HepG2 (cell line): ENCODE measurements around the gene PIGL. TPM values are rescaled to one million over a fixed set of nuclear protein-coding genes. Genes with fewer than 3 reads are reported as not detected.

Source experiments
- AFF4 ChIP-seq: sonication (generic); formaldehyde crosslinking; IDR thresholded peaks from 2 replicates; pipeline ENCODE4 v1.4.0; 2020; ENCODE audit warnings: missing genetic modification reagents
- ARID4A ChIP-seq: sonication (generic); formaldehyde crosslinking; IDR thresholded peaks from 2 replicates; pipeline ENCODE4 v1.5.0; 2020; ENCODE audit warnings: mild to moderate bottlenecking, missing genetic modification reagents, borderline replicate concordance
- BORCS8-MEF2B ChIP-seq: sonication (generic); formaldehyde crosslinking; IDR thresholded peaks from 2 replicates; pipeline ENCODE4 v1.8.0; 2022; ENCODE audit warnings: mild to moderate bottlenecking, missing genetic modification reagents
- BRCA1 ChIP-seq: sonication (generic); formaldehyde crosslinking; IDR thresholded peaks from 2 replicates; pipeline ENCODE4 v1.4.0; 2020; ENCODE audit warnings: missing genetic modification reagents
- HMG20A ChIP-seq: IDR thresholded peaks from 2 replicates; pipeline ENCODE4 v1.6.1; 2016; ENCODE audit warnings: borderline replicate concordance
- KIAA2018 ChIP-seq: sonication (generic); formaldehyde crosslinking; IDR thresholded peaks from 2 replicates; pipeline ENCODE4 v1.5.0; 2020; ENCODE audit warnings: mild to moderate bottlenecking, missing genetic modification reagents, borderline replicate concordance
- PBX2 ChIP-seq: IDR thresholded peaks from 2 replicates; pipeline ENCODE4 v1.6.1; 2016; ENCODE audit warnings: control low read depth
- PCBP2 ChIP-seq: fragments of 200-400 bp; formaldehyde crosslinking; optimal IDR thresholded peaks from 2 replicates; pipeline ENCODE3; 2018; ENCODE audit warnings: low read length, low read depth; ENCODE audit not compliant: poor library complexity, severe bottlenecking
- RFXAP ChIP-seq: sonication (generic); formaldehyde crosslinking; IDR thresholded peaks from 2 replicates; pipeline ENCODE4 v1.4.0; 2020; ENCODE audit warnings: missing genetic modification reagents, borderline replicate concordance
- SKI ChIP-seq: fragments of 450-650 bp; IDR thresholded peaks from one replicate; pipeline ENCODE4 v1.6.1; 2018; ENCODE audit warnings: mild to moderate bottlenecking; ENCODE audit not compliant: partially characterized antibody
- ZNF136 ChIP-seq: sonication (generic); formaldehyde crosslinking; IDR thresholded peaks from 2 replicates; pipeline ENCODE4 v1.8.1; 2022; ENCODE audit warnings: low read depth, mild to moderate bottlenecking, moderate library complexity, missing genetic modification reagents
- ZSCAN31 ChIP-seq: sonication (generic); formaldehyde crosslinking; IDR thresholded peaks from 2 replicates; pipeline ENCODE4 v1.5.0; 2020; ENCODE audit warnings: low read depth, mild to moderate bottlenecking, missing genetic modification reagents
- polyA plus RNA-seq, 8 experiments: library from polyadenylated mRNA; depleted of rRNA in 3 of 8; stranded (reverse) in 7 of 8; unstranded in 1 of 8; fragments of >200 nt; fragmentation: Illumina TruSeq in 4 of 8; extraction: Trizol in 4 of 8; gene quantifications; 2 replicates each; pipeline versions ENCODE4 v1.2.1 to v1.2.3, GENCODE V29; 2011 to 2016; ENCODE audit warnings: low read depth in 4 of 8, missing spikeins in 1 of 8, mixed read lengths in 1 of 8; ENCODE audit not compliant: insufficient read depth in 1 of 8
- total RNA-seq, 5 experiments: library from RNA; depleted of rRNA; stranded (reverse); fragments of >200 nt; fragmentation: Illumina TruSeq; extraction: Trizol; gene quantifications; 2 replicates each; pipeline ENCODE4 v1.2.3, GENCODE V29; 2016; ENCODE audit warnings: low read depth in 1 of 5

Gene PIGL
- total and polyA plus RNA-seq, 2 of the 13 experiments (the other 11 are each of a cell fraction or from before 2014, with no cell fraction given), result 28.5 to 63.8 TPM

GRCh38 chr17:16352303-16352666 lies 135.3 kb downstream of the PIGL start (continued):
- TF ChIP-seq SKI (peak; percentile 45), KIAA2018 (CRISPR knock-in tag) (no peak), BRCA1 (CRISPR knock-in tag) (no peak), PCBP2 (no peak), PBX2 (no peak), BORCS8-MEF2B (CRISPR knock-in tag) (peak; percentile 41; the same call in 1 of the 2 replicates), AFF4 (CRISPR knock-in tag) (peak; percentile 56; the same call in 1 of the 2 replicates), ZSCAN31 (CRISPR knock-in tag) (peak; percentile 64; the same call in 1 of the 2 replicates), HMG20A (CRISPR knock-in tag) (no peak), ARID4A (CRISPR knock-in tag) (peak; percentile 62; the same call in 1 of the 2 replicates), RFXAP (no peak), ZNF136 (no peak)
